IMR-90 (cell line): ENCODE results near the gene PPM1F. TPM values are rescaled to one million over a fixed set of nuclear protein-coding genes. Genes with fewer than 3 reads are reported as not detected.

Experiments
- ATAC-seq: fragments of 200-7000 bp; cut with Tn5 transposase; 2 replicates; pipeline ENCODE4 v1.9.1; 2020; ENCODE audit warnings: low read depth, mild to moderate bottlenecking, moderate library complexity
- BruUV-seq: library from RNA; stranded (reverse); fragments of 400-500 nt; replicated peaks from 2 replicates; lab custom pipeline; 2021; lab: Mats Ljungman, UMichigan
- CTCF ChIA-PET: fragments of 300-600 bp; formaldehyde crosslinking; extraction: SDS; loops from one replicate; lab custom pipeline; 2021; ENCODE audit warnings: antibody characterized with exemption; lab: Yijun Ruan, JAX
- POLR2A ChIA-PET: fragments of 300-600 bp; sonication (Branson Sonifier 250); formaldehyde crosslinking; loops from one replicate; lab custom pipeline; 2022; ENCODE audit warnings: antibody characterized with exemption; ENCODE audit not compliant: unreplicated experiment; lab: Charles Lee
- DNase-seq: peaks from one replicate; pipeline ENCODE4 v3.0.0; 2013
- H2AFZ ChIP-seq: replicated peaks from 2 replicates; pipeline ENCODE3; 2013; ENCODE audit warnings: low read length, mild to moderate bottlenecking; ENCODE audit not compliant: poor library complexity
- H2AK5ac ChIP-seq: 2 replicates; pipeline ENCODE4 v1.6.1; 2013; ENCODE audit warnings: low read depth, low read length, inconsistent platforms
- H2AK9ac ChIP-seq: replicated peaks from 2 replicates; pipeline ENCODE3; 2013; ENCODE audit warnings: mild to moderate bottlenecking, low read depth, low read length, moderate library complexity; ENCODE audit not compliant: poor library complexity
- H2BK120ac ChIP-seq: 2 replicates; pipeline ENCODE4 v1.6.1; 2013; ENCODE audit warnings: low read depth, low read length, inconsistent platforms
- H2BK15ac ChIP-seq: 3 replicates; pipeline ENCODE4 v1.6.1; 2013; ENCODE audit warnings: low read depth, low read length, inconsistent platforms
- H2BK20ac ChIP-seq: 2 replicates; pipeline ENCODE4 v1.6.1; 2013; ENCODE audit warnings: low read depth, mild to moderate bottlenecking, inconsistent platforms, low read length, moderate library complexity
- H2BK5ac ChIP-seq: 2 replicates; pipeline ENCODE4 v1.6.1; 2013; ENCODE audit warnings: mild to moderate bottlenecking, low read depth, low read length, inconsistent platforms; ENCODE audit not compliant: poor library complexity, severe bottlenecking
- H3K14ac ChIP-seq: replicated peaks from 2 replicates; pipeline ENCODE4 v1.6.1; 2013; ENCODE audit warnings: low read depth, low read length, inconsistent platforms
- H3K18ac ChIP-seq: 2 replicates; pipeline ENCODE4 v1.6.1; 2013; ENCODE audit warnings: low read depth, low read length, control low read depth
- H3K23ac ChIP-seq: 2 replicates; pipeline ENCODE4 v1.6.1; 2013; ENCODE audit warnings: low read depth, low read length, inconsistent platforms
- H3K27ac ChIP-seq: 2 replicates; pipeline ENCODE4 v1.5.1; 2013; ENCODE audit warnings: mild to moderate bottlenecking, control low read depth, low read length; ENCODE audit not compliant: insufficient read depth
- H3K27me3 ChIP-seq: 2 replicates; pipeline ENCODE4 v1.6.1; 2013; ENCODE audit warnings: low read length; ENCODE audit not compliant: control insufficient read depth, insufficient read depth
- H3K36me3 ChIP-seq: 2 replicates; pipeline ENCODE4 v1.6.1; 2013; ENCODE audit warnings: low read length, mixed read lengths; ENCODE audit not compliant: control insufficient read depth, insufficient read depth
- H3K4ac ChIP-seq: 2 replicates; pipeline ENCODE4 v1.6.1; 2013; ENCODE audit warnings: low read depth, low read length, inconsistent platforms
- H3K4me1 ChIP-seq: 2 replicates; pipeline ENCODE4 v1.6.1; 2013; ENCODE audit warnings: low read length, mixed read lengths; ENCODE audit not compliant: control insufficient read depth, insufficient read depth
- H3K4me2 ChIP-seq: 2 replicates; pipeline ENCODE4 v1.6.1; 2013; ENCODE audit warnings: low read depth, mild to moderate bottlenecking, control low read depth, low read length, moderate library complexity
- H3K4me3 ChIP-seq: 2 replicates; pipeline ENCODE4 v1.5.1; 2013; ENCODE audit warnings: low read depth, mild to moderate bottlenecking, control low read depth, low read length, moderate library complexity; ENCODE audit not compliant: insufficient read depth
- H3K56ac ChIP-seq: 2 replicates; pipeline ENCODE4 v1.6.1; 2013; ENCODE audit warnings: low read length, inconsistent platforms; ENCODE audit not compliant: insufficient read depth; ENCODE audit errors: extremely low read depth
- H3K79me1 ChIP-seq, 2 experiments: 2 replicates each; pipeline ENCODE4 v1.6.1; 2013; ENCODE audit warnings: low read length in 2 of 2, inconsistent platforms in 1 of 2, low read depth in 1 of 2
- H3K9ac ChIP-seq: 2 replicates; pipeline ENCODE4 v1.6.1; 2013; ENCODE audit warnings: low read depth, low read length, control low read depth
- H3K9me1 ChIP-seq: 2 replicates; pipeline ENCODE4 v1.6.1; 2013; ENCODE audit warnings: low read length, inconsistent platforms; ENCODE audit not compliant: insufficient read depth
- H3K9me3 ChIP-seq: 2 replicates; pipeline ENCODE4 v1.6.1; 2013; ENCODE audit warnings: low read length; ENCODE audit not compliant: control insufficient read depth, insufficient read depth
- H4K20me1 ChIP-seq: 2 replicates; pipeline ENCODE4 v1.6.1; 2013; ENCODE audit warnings: low read length, inconsistent platforms; ENCODE audit not compliant: insufficient read depth
- H4K5ac ChIP-seq: 2 replicates; pipeline ENCODE4 v1.6.1; 2013; ENCODE audit warnings: mild to moderate bottlenecking, low read depth, low read length, control low read depth
- H4K8ac ChIP-seq, 2 experiments: 2 replicates each; pipeline ENCODE4 v1.6.1; 2013; ENCODE audit warnings: low read depth in 2 of 2, low read length in 2 of 2, control low read depth in 1 of 2, inconsistent platforms in 1 of 2
- H4K91ac ChIP-seq: 2 replicates; pipeline ENCODE4 v1.6.1; 2013; ENCODE audit warnings: low read depth, low read length, inconsistent platforms; ENCODE audit not compliant: insufficient read depth
- BHLHE40 ChIP-seq: fragments of 150-350 bp; IDR thresholded peaks from 2 replicates; pipeline ENCODE4 v1.6.1; 2016; ENCODE audit warnings: mild to moderate bottlenecking, low read depth, low read length
- CEBPB ChIP-seq: IDR thresholded peaks from 2 replicates; pipeline ENCODE4 v1.6.1; 2012; ENCODE audit warnings: low read depth, low read length, improper control_type of control experiment
- CHD1 ChIP-seq: IDR thresholded peaks from 2 replicates; pipeline ENCODE4 v1.6.1; 2012; ENCODE audit warnings: low read depth, low read length, improper control_type of control experiment
- FOS ChIP-seq: fragments of 150-350 bp; IDR thresholded peaks from 2 replicates; pipeline ENCODE4 v1.6.1; 2016; ENCODE audit warnings: low read depth, low read length
- MAFK ChIP-seq: IDR thresholded peaks from 2 replicates; pipeline ENCODE4 v1.6.1; 2012; ENCODE audit warnings: low read depth, low read length, improper control_type of control experiment
- MAZ ChIP-seq: IDR thresholded peaks from 2 replicates; pipeline ENCODE4 v1.6.1; 2012; ENCODE audit warnings: low read depth, mild to moderate bottlenecking, low read length, improper control_type of control experiment, moderate library complexity, borderline replicate concordance
- MXI1 ChIP-seq: IDR thresholded peaks from 2 replicates; pipeline ENCODE4 v1.6.1; 2012; ENCODE audit warnings: low read depth, mild to moderate bottlenecking, low read length, moderate library complexity, borderline replicate concordance
- NFE2L2 ChIP-seq: fragments of 150-350 bp; IDR thresholded peaks from 2 replicates; pipeline ENCODE4 v1.6.1; 2016; ENCODE audit warnings: low read depth, mild to moderate bottlenecking, low read length
- POLR2A ChIP-seq: IDR thresholded peaks from 2 replicates; pipeline ENCODE4 v1.6.1; 2012; ENCODE audit warnings: mild to moderate bottlenecking, low read depth, low read length
- RAD21 ChIP-seq: IDR thresholded peaks from 2 replicates; pipeline ENCODE4 v1.6.1; 2012; ENCODE audit warnings: low read length, improper control_type of control experiment
- RCOR1 ChIP-seq: IDR thresholded peaks from 2 replicates; pipeline ENCODE4 v1.6.1; 2012; ENCODE audit warnings: mild to moderate bottlenecking, low read length, improper control_type of control experiment; ENCODE audit not compliant: insufficient replicate concordance
- RFX5 ChIP-seq: IDR thresholded peaks from 2 replicates; pipeline ENCODE4 v1.8.0; 2012; ENCODE audit warnings: low read depth, mild to moderate bottlenecking, low read length, moderate library complexity
- SMC3 ChIP-seq: fragments of 150-350 bp; IDR thresholded peaks from 2 replicates; pipeline ENCODE4 v1.6.1; 2016; ENCODE audit warnings: low read depth, mild to moderate bottlenecking, antibody characterized with exemption, low read length, moderate library complexity
- WGBS, 2 experiments: methylation state at CpG; one replicate each; pipeline versions ENCODE4 v1.1.5 to v1.1.7; 2013; ENCODE audit warnings: missing lambda C conversion rate in 2 of 2; ENCODE audit not compliant: insufficient read length in 1 of 2; ENCODE audit errors: extremely low coverage in 2 of 2; 5-methylcytosine and 5-hydroxymethylcytosine counted together
- dilution Hi-C: fragments of 300-500 bp; cut with HindIII; formaldehyde crosslinking; loops from one replicate; pipeline ENCODE4 v1.14.3; 2018; ENCODE audit warnings: low sequenced_read_pairs; ENCODE audit not compliant: unreplicated experiment
- in situ Hi-C: fragments of 300-500 bp; cut with MboI; formaldehyde crosslinking; loops from 3 replicates; pipeline ENCODE4 v1.14.3; 2019; ENCODE audit warnings: low sequenced_read_pairs, inconsistent platforms, mixed read lengths
- intact Hi-C: fragments of 100-400 bp; cut with micrococcal nuclease; formaldehyde crosslinking; loops from 2 replicates; pipeline ENCODE4 v1.10.0; 2022
- polyA plus RNA-seq, 3 experiments: library from polyadenylated mRNA; depleted of rRNA; stranded (reverse); fragments of >200 nt; gene quantifications; 2 replicates each; pipeline ENCODE4 v1.2.3, GENCODE V29; 2012; ENCODE audit warnings: low replicate concordance in 1 of 3
- total RNA-seq: library from RNA; depleted of rRNA; stranded (reverse); fragments of >200 nt; gene quantifications from 2 replicates; pipeline ENCODE4 v1.2.3, GENCODE V29; 2012
- TF ChIP-seq, protein P1 (sequence below): fragments of 150-350 bp; IDR thresholded peaks from 2 replicates; pipeline ENCODE4 v1.6.1; 2017; ENCODE audit warnings: mild to moderate bottlenecking, antibody characterized with exemption, low read length, low read depth
- TF ChIP-seq, protein P2 (sequence below): fragments of 150-350 bp; IDR thresholded peaks from 2 replicates; pipeline ENCODE4 v1.6.1; 2016; ENCODE audit warnings: low read depth, mild to moderate bottlenecking, low read length, moderate library complexity, borderline replicate concordance
- TF ChIP-seq, protein P3 (sequence below): conservative IDR thresholded peaks from 2 replicates; pipeline ENCODE4 v1.5.1; 2012; ENCODE audit warnings: mild to moderate bottlenecking, low read depth, low read length, improper control_type of control experiment

PPM1F gene
- total and polyA plus RNA-seq, 2 of the 4 experiments (the other 2 are of a cell fraction) = 20.8 to 30.3 TPM

GRCh38 chr22:21994881-21995444 lies 42.3 kb upstream of the PPM1F start:
- DNase-seq = no peak
- Histone ChIP-seq H3K56ac (no peak overlapping the region), H2BK20ac (no peak overlapping the region), H3K36me3 (no peaks in the 10 kb centered on the region), H3K23ac (no peak overlapping the region), H4K8ac (no peak overlapping the region), H3K14ac (no peak overlapping the region), H3K9me1 (no peaks in the 10 kb centered on the region), H3K4me3 (no peak overlapping the region), H3K79me1 (no peaks in the 10 kb centered on the region), H3K4me1 (no peaks in the 10 kb centered on the region), H4K20me1 (no peaks in the 10 kb centered on the region), H3K4me2 (no peak overlapping the region), H2BK15ac (no peak overlapping the region), H2AK9ac (no peak overlapping the region), H3K18ac (no peak overlapping the region), H2AFZ (no peak overlapping the region), H3K9ac (no peak overlapping the region), H3K27me3 (peaks cover 62% of the 10 kb centered on the region), H2BK5ac (no peak overlapping the region), H3K9me3 (no peaks in the 10 kb centered on the region), H3K4ac (no peak overlapping the region), H3K27ac (no peak overlapping the region), H2BK120ac (no peak overlapping the region), H4K5ac (no peak overlapping the region), H4K91ac (no peak overlapping the region), H2AK5ac (no peak overlapping the region)
- POLR2A ChIA-PET = no interaction called here
- WGBS, 2 experiments = 30% methylated on average over 2 of the region's 3 CpGs; no CpG with 5 or more reads in 1 of the 2 experiments
- in situ Hi-C loops (no loop called here), dilution Hi-C loops (no loop called here), intact Hi-C loops (no loop called here)
- no peak for ATAC-seq
- BruUV-seq = no TSS peak
- CTCF ChIA-PET = interaction anchor here (0.6 kb wide), 1 partner anchor 44 kb away, joined by 3 read pairs; no protein-coding TSS in a partner anchor
- TF ChIP-seq MAZ = no peak
- no peak for TF ChIP-seq MXI1
- no peak for TF ChIP-seq RCOR1
- no peak for TF ChIP-seq NFE2L2
- TF ChIP-seq BHLHE40 = no peak
- TF ChIP-seq, protein P1, sequence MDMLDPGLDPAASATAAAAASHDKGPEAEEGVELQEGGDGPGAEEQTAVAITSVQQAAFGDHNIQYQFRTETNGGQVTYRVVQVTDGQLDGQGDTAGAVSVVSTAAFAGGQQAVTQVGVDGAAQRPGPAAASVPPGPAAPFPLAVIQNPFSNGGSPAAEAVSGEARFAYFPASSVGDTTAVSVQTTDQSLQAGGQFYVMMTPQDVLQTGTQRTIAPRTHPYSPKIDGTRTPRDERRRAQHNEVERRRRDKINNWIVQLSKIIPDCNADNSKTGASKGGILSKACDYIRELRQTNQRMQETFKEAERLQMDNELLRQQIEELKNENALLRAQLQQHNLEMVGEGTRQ = no peak
- TF ChIP-seq, protein P2, sequence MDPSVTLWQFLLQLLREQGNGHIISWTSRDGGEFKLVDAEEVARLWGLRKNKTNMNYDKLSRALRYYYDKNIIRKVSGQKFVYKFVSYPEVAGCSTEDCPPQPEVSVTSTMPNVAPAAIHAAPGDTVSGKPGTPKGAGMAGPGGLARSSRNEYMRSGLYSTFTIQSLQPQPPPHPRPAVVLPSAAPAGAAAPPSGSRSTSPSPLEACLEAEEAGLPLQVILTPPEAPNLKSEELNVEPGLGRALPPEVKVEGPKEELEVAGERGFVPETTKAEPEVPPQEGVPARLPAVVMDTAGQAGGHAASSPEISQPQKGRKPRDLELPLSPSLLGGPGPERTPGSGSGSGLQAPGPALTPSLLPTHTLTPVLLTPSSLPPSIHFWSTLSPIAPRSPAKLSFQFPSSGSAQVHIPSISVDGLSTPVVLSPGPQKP = no peak
- TF ChIP-seq RFX5 = no peak
- no peak for TF ChIP-seq CEBPB
- no peak for TF ChIP-seq POLR2A
- TF ChIP-seq RAD21 = no peak
- TF ChIP-seq CHD1 = no peak
- TF ChIP-seq FOS = no peak
- TF ChIP-seq, protein P3, sequence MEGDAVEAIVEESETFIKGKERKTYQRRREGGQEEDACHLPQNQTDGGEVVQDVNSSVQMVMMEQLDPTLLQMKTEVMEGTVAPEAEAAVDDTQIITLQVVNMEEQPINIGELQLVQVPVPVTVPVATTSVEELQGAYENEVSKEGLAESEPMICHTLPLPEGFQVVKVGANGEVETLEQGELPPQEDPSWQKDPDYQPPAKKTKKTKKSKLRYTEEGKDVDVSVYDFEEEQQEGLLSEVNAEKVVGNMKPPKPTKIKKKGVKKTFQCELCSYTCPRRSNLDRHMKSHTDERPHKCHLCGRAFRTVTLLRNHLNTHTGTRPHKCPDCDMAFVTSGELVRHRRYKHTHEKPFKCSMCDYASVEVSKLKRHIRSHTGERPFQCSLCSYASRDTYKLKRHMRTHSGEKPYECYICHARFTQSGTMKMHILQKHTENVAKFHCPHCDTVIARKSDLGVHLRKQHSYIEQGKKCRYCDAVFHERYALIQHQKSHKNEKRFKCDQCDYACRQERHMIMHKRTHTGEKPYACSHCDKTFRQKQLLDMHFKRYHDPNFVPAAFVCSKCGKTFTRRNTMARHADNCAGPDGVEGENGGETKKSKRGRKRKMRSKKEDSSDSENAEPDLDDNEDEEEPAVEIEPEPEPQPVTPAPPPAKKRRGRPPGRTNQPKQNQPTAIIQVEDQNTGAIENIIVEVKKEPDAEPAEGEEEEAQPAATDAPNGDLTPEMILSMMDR = no peak
- no peak for TF ChIP-seq SMC3
- TF ChIP-seq MAFK = no peak
